HUES6 (cell line): ENCODE measurements around the gene MGA.

ENCODE experiments used
- H3K27ac ChIP-seq: 2 replicates; pipeline ENCODE4 v1.7.0; 2013; ENCODE audit warnings: low read depth, mild to moderate bottlenecking, low read length, inconsistent platforms
- H3K27me3 ChIP-seq: 2 replicates; pipeline ENCODE4 v1.6.1; 2013; ENCODE audit warnings: low read length; ENCODE audit not compliant: control insufficient read depth, insufficient read depth
- H3K36me3 ChIP-seq: 2 replicates; pipeline ENCODE4 v1.6.1; 2013; ENCODE audit warnings: low read length; ENCODE audit not compliant: control insufficient read depth, insufficient read depth
- H3K4me1 ChIP-seq: 2 replicates; pipeline ENCODE4 v1.6.1; 2013; ENCODE audit warnings: low read length; ENCODE audit not compliant: control insufficient read depth, insufficient read depth
- H3K4me3 ChIP-seq: 2 replicates; pipeline ENCODE4 v1.5.1; 2013; ENCODE audit warnings: low read depth, low read length
- H3K9ac ChIP-seq: one replicate; pipeline ENCODE4 v1.6.1; 2013; ENCODE audit warnings: mild to moderate bottlenecking, low read length
- H3K9me3 ChIP-seq: 2 replicates; pipeline ENCODE4 v1.6.1; 2013; ENCODE audit warnings: low read depth, low read length; ENCODE audit not compliant: control insufficient read depth, insufficient read depth

MGA gene

DNA sequence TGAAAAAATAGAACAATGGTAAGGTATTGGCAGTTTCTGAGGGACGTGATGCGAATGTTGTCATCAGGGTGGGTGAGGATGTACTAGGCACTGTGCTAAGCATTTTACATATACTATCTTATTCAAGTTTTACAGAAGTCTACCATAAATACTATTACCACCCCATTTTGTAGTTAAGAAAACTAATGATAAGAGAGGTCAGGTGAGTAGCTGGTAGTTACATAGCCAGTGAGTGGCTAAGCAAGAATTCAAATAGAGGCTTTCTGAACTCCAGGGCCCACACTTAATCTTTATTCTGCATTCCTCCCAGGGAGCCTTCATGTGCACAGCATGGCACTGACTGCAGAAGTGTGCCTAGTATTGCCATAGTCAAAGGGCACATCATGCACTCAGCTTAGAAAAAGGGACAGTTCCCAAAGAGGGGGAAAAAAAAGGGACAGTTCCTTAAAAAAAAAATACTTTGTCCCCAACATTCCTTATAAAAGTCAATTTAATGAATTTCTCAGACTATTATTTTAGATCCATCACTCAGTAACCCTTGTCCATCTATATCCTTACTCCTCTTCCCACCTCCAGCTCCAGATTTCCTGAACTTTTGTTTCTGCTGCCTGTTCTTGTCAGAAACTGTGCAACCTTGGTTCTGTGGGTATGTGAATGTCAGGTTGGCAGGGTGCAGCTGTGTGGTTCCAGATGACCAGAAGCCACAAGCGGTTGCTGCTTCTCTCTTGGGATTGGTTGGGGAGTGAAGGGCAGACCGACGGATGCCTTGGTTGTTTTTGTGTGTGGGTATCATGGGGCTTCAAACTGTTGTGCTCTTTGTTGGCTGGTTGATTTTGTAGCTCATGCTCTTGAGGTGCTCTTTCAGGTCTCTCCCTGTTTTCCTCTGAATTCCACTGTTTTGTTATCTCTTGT lies 122.4 kb downstream of the MGA start:
- Histone ChIP-seq H3K4me1 (peaks cover 32% of the 10 kb centered on the region), H3K9ac (no peak overlapping the region), H3K27me3 (no peaks in the 10 kb centered on the region), H3K27ac (no peak overlapping the region), H3K9me3 (no peaks in the 10 kb centered on the region), H3K36me3 (no peaks in the 10 kb centered on the region), H3K4me3 (no peak overlapping the region)

- Histone ChIP-seq H3K36me3 (no peaks in the 10 kb centered on the region), H3K4me3 (no peak overlapping the region), H3K9ac (no peak overlapping the region), H3K4me1 (peaks cover 30% of the 10 kb centered on the region), H3K9me3 (no peaks in the 10 kb centered on the region), H3K27me3 (no peaks in the 10 kb centered on the region), H3K27ac (no peak overlapping the region)
These were observed 123.1 kb downstream of the MGA start for GRCh38 chr15:41783296-41783695.

GRCh38 chr15:41788262-41788661 lies 128.1 kb downstream of the MGA start:
- Histone ChIP-seq H3K9ac (no peak overlapping the region), H3K4me3 (no peak overlapping the region), H3K4me1 (peaks cover 37% of the 10 kb centered on the region)

GRCh38 chr15:41789236-41789635 lies 129.0 kb downstream of the MGA start:
- H3K4me3 ChIP-seq = no peak overlapping the region
- no peaks in the 10 kb centered on the region for H3K27me3 ChIP-seq
- H3K9ac ChIP-seq = no peak overlapping the region
- H3K27ac ChIP-seq = no peak overlapping the region
- peaks cover 34% of the 10 kb centered on the region for H3K4me1 ChIP-seq
- H3K9me3 ChIP-seq = no peaks in the 10 kb centered on the region
- H3K36me3 ChIP-seq = no peaks in the 10 kb centered on the region

More at GRCh38 chr15:41788262-41788661, 128.1 kb downstream of the MGA start:
- H3K27me3 ChIP-seq = no peaks in the 10 kb centered on the region
- H3K27ac ChIP-seq = no peak overlapping the region
- no peaks in the 10 kb centered on the region for H3K9me3 ChIP-seq
- no peaks in the 10 kb centered on the region for H3K36me3 ChIP-seq

- no peaks in the 10 kb centered on the region for H3K27me3 ChIP-seq
- H3K4me1 ChIP-seq = peaks cover 34% of the 10 kb centered on the region
- no peak overlapping the region for H3K27ac ChIP-seq
- no peaks in the 10 kb centered on the region for H3K36me3 ChIP-seq
- H3K9me3 ChIP-seq = no peaks in the 10 kb centered on the region
- no peak overlapping the region for H3K4me3 ChIP-seq
- no peak overlapping the region for H3K9ac ChIP-seq
These were observed 129.5 kb downstream of the MGA start for GRCh38 chr15:41789662-41790061.

DNA sequence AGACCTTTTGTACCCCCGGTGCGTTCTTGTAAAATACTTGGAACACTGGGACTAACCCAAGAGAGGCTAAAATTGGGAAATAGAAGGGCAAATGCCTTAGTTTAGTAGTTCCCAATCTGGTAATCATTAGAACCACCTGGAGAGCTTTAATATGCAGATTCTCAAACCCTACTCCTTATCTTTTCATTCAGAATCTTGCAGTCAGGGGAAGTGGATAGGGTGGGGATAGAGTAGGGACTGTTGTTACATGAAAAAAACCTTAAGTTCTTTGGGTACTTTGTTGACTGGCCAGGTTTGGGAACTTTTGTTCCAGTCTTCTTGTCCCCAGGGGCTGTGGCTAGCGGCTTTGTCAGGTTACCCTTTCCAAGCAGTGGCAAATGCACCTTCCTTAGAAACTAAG lies 130.0 kb downstream of the MGA start:
- no peak overlapping the region for H3K27ac ChIP-seq

GRCh38 chr15:41790756-41791546 lies 130.7 kb downstream of the MGA start:
- no peaks in the 10 kb centered on the region for H3K9me3 ChIP-seq
- H3K36me3 ChIP-seq = no peaks in the 10 kb centered on the region
- H3K4me3 ChIP-seq = no peak overlapping the region
- peak overlapping the region; percentile 38 for H3K9ac ChIP-seq
- no peaks in the 10 kb centered on the region for H3K27me3 ChIP-seq
- H3K27ac ChIP-seq = peak overlapping the region; percentile 7; the same call in 1 of the 2 replicates
- peaks cover 34% of the 10 kb centered on the region for H3K4me1 ChIP-seq

More for the DNA sequence above, 130.0 kb downstream of the MGA start:
- Histone ChIP-seq H3K4me3 (no peak overlapping the region), H3K4me1 (peaks cover 34% of the 10 kb centered on the region), H3K27me3 (no peaks in the 10 kb centered on the region), H3K9me3 (no peaks in the 10 kb centered on the region), H3K36me3 (no peaks in the 10 kb centered on the region), H3K9ac (no peak overlapping the region)

- Histone ChIP-seq H3K4me1 (peaks cover 34% of the 10 kb centered on the region), H3K4me3 (no peak overlapping the region), H3K9ac (peak overlapping the region; percentile 29), H3K36me3 (no peaks in the 10 kb centered on the region), H3K27ac (peak overlapping the region; percentile 7; the same call in 1 of the 2 replicates), H3K9me3 (no peaks in the 10 kb centered on the region), H3K27me3 (no peaks in the 10 kb centered on the region)
These were observed 131.3 kb downstream of the MGA start for GRCh38 chr15:41791547-41791937.

- H3K9me3 ChIP-seq = no peaks in the 10 kb centered on the region
- H3K4me1 ChIP-seq = peaks cover 34% of the 10 kb centered on the region
- no peak overlapping the region for H3K9ac ChIP-seq
- no peak overlapping the region for H3K4me3 ChIP-seq
- H3K36me3 ChIP-seq = no peaks in the 10 kb centered on the region
- H3K27me3 ChIP-seq = no peaks in the 10 kb centered on the region
- no peak overlapping the region for H3K27ac ChIP-seq
These were observed 131.9 kb downstream of the MGA start for GRCh38 chr15:41792000-41792637.

- Histone ChIP-seq H3K27ac (no peak overlapping the region), H3K9ac (no peak overlapping the region), H3K4me1 (peaks cover 26% of the 10 kb centered on the region), H3K27me3 (no peaks in the 10 kb centered on the region), H3K36me3 (no peaks in the 10 kb centered on the region), H3K4me3 (no peak overlapping the region), H3K9me3 (no peaks in the 10 kb centered on the region)
These were observed 133.9 kb downstream of the MGA start for GRCh38 chr15:41794081-41794480.
